IPS DF 4.7 (cell line): ENCODE measurements around the gene ARHGEF11.

Experiments used
- DNase-seq: peaks from one replicate; pipeline ENCODE4 v3.0.0-alpha.2; 2013; ENCODE audit warnings: low spot score; ENCODE audit errors: extremely low read depth

Gene ARHGEF11

GRCh38 chr1:157047062-157047410 is 1.5 kb upstream of the ARHGEF11 start:
- DNase-seq: no peak

GRCh38 chr1:157044326-157044725 is 1.2 kb downstream of the ARHGEF11 start:
- no peak for DNase-seq

GRCh38 chr1:157043685-157044084 is 1.9 kb downstream of the ARHGEF11 start:
- no peak for DNase-seq

- DNase-seq: no peak
These were observed 2.7 kb downstream of the ARHGEF11 start for GRCh38 chr1:157042846-157043245.

GRCh38 chr1:157040802-157041201 is 4.7 kb downstream of the ARHGEF11 start:
- no peak for DNase-seq

- DNase-seq: no peak
These were observed 10.4 kb downstream of the ARHGEF11 start for GRCh38 chr1:157035121-157035520.

GRCh38 chr1:157034137-157034800 is 11.3 kb downstream of the ARHGEF11 start:
- DNase-seq: no peak

GRCh38 chr1:157033357-157033876 is 12.1 kb downstream of the ARHGEF11 start:
- DNase-seq: no peak

- no peak for DNase-seq
These were observed 13.2 kb downstream of the ARHGEF11 start for GRCh38 chr1:157032303-157032702.

- DNase-seq: no peak
These were observed 14.8 kb downstream of the ARHGEF11 start for GRCh38 chr1:157030728-157031127.

- DNase-seq: no peak
These were observed 16.9 kb downstream of the ARHGEF11 start for GRCh38 chr1:157028674-157029073.

- DNase-seq: no peak
These were observed 19.7 kb downstream of the ARHGEF11 start for GRCh38 chr1:157025856-157026255.

- DNase-seq: no peak
These were observed 20.2 kb downstream of the ARHGEF11 start for GRCh38 chr1:157025385-157025784.

GRCh38 chr1:157021688-157022087 is 23.9 kb downstream of the ARHGEF11 start:
- no peak for DNase-seq

- DNase-seq: no peak
These were observed 26.1 kb downstream of the ARHGEF11 start for GRCh38 chr1:157019457-157019856.

GRCh38 chr1:157011845-157012244 is 33.7 kb downstream of the ARHGEF11 start:
- no peak for DNase-seq

- no peak for DNase-seq
These were observed 37.0 kb downstream of the ARHGEF11 start for GRCh38 chr1:157008502-157008901.

GRCh38 chr1:157007306-157007705 is 38.2 kb downstream of the ARHGEF11 start:
- no peak for DNase-seq

- DNase-seq: no peak
These were observed 38.9 kb downstream of the ARHGEF11 start for GRCh38 chr1:157006676-157007075.

- DNase-seq: no peak
These were observed 39.6 kb downstream of the ARHGEF11 start for GRCh38 chr1:157005965-157006364.

- DNase-seq: no peak
These were observed 40.7 kb downstream of the ARHGEF11 start for GRCh38 chr1:157004806-157005205.

- no peak for DNase-seq
These were observed 41.2 kb downstream of the ARHGEF11 start for GRCh38 chr1:157004327-157004726.

- DNase-seq: no peak
These were observed 44.2 kb downstream of the ARHGEF11 start for GRCh38 chr1:157001304-157001703.

GRCh38 chr1:157000686-157001085 is 44.9 kb downstream of the ARHGEF11 start:
- no peak for DNase-seq
